Adrenal gland (tissue), 12 donors: ENCODE results near the gene CCL14. TPM values are rescaled to one million over a fixed set of nuclear protein-coding genes. Genes with fewer than 3 reads are reported as not detected.

Source experiments
- DNase-seq, 7 donors: peaks; one replicate each; pipeline ENCODE4 v3.0.0-alpha.2; 2019 to 2020
- H3K27ac ChIP-seq, 5 donors: fragments of 200-600 bp; sonication (generic) in 4 of 5; 1 replicate in 3 of 5; 2 replicates in 2 of 5; pipeline versions ENCODE4 v1.5.1 to v1.8.0; 2016 to 2020; ENCODE audit warnings: mild to moderate bottlenecking in 1 of 5
- H3K27me3 ChIP-seq: fragments of 200-600 bp; 2 replicates; pipeline ENCODE4 v1.8.0; 2021
- H3K36me3 ChIP-seq, 2 donors: fragments of 200-600 bp; replicated peaks in 1 of 2; 1 replicate in 1 of 2; 2 replicates in 1 of 2; pipeline versions ENCODE4 v1.5.1 to v1.8.0; 2018 to 2022
- H3K4me1 ChIP-seq, 2 donors: fragments of 200-600 bp; replicated peaks in 1 of 2; 1 replicate in 1 of 2; 2 replicates in 1 of 2; pipeline versions ENCODE4 v1.5.1 to v1.8.0; 2018 to 2021
- H3K4me3 ChIP-seq, 4 donors: fragments of 200-600 bp; sonication (generic) in 3 of 4; one replicate each; pipeline ENCODE4 v1.5.1; 2016 to 2018
- H3K9me3 ChIP-seq, 3 donors: fragments of 200-600 bp; sonication (generic) in 1 of 3; replicated peaks in 1 of 3; 1 replicate in 2 of 3; 2 replicates in 1 of 3; pipeline versions ENCODE4 v1.5.1 to v1.8.0; 2016 to 2021
- POLR2A ChIP-seq, 2 donors: fragments of 450-650 bp; IDR thresholded peaks; one replicate each; pipeline ENCODE4 v1.6.1; 2017; ENCODE audit warnings: antibody characterized with exemption in 2 of 2, mild to moderate bottlenecking in 2 of 2, moderate library complexity in 1 of 2
- WGBS, 4 donors: extraction: QIAGEN DNeasy Blood & Tissue Kit in 2 of 4; methylation state at CpG; one replicate each; pipeline versions ENCODE4 v1.1.5 to v1.1.7; 2013 to 2017; 5-methylcytosine and 5-hydroxymethylcytosine counted together
- intact Hi-C, 2 donors: fragments of 100-400 bp; cut with DNase I; formaldehyde crosslinking; loops; one replicate each; pipeline versions ENCODE4 v1.14.1 to v1.15.0; 2022 to 2023
- polyA plus RNA-seq, 3 donors: library from polyadenylated mRNA; stranded (reverse); fragments of 200-250 nt in 2 of 3; fragments of 350-450 nt in 1 of 3; fragmentation: Illumina TruSeq in 1 of 3; extraction: RNeasy Lipid Tissue Mini Kit (QIAGEN cat#74804) in 1 of 3; gene quantifications; one replicate each; pipeline ENCODE4 v1.2.3, GENCODE V29; 2013 to 2014
- total RNA-seq, 9 donors: library from RNA; depleted of rRNA in 4 of 9; stranded (reverse); fragments of >200 nt in 4 of 9; fragments of 120-200 nt in 1 of 9; fragmentation: NEBNext Ultra II Directional in 1 of 9; extraction: Animal tissue kit (Norgen Biotek cat#: 25700) in 1 of 9; gene quantifications; one replicate each; pipeline versions ENCODE4 v1.1.0 to v1.2.4, GENCODE V29; 2013 to 2023
- TF ChIP-seq, protein P1 (sequence below), 6 experiments: fragments of 450-650 bp in 4 of 6; fragments of 200-600 bp in 2 of 6; sonication (generic) in 1 of 6; IDR thresholded peaks; 1 replicate in 5 of 6; 2 replicates in 1 of 6; pipeline versions ENCODE4 v1.5.1 to v1.8.0; 2016 to 2021; ENCODE audit warnings: antibody characterized with exemption in 6 of 6, mild to moderate bottlenecking in 2 of 6, moderate library complexity in 1 of 6
- donor health status: healthy with polysubstance abuse.
- donor health status: Bipolar disorder and iron deficiency.
- donor health status: DM: yes; HTN: yes; CAD: no.
- donor health status: DM: no; HTN: no; CAD: no.
- donor health status: DM: no; HTN: no; CAD: no.
- donor health status: DM: yes; HTN: yes; CAD: no.

Gene CCL14
- total and polyA plus RNA-seq, 12 donors, result 15.3 to 268 (median 65.2) TPM

DNA sequence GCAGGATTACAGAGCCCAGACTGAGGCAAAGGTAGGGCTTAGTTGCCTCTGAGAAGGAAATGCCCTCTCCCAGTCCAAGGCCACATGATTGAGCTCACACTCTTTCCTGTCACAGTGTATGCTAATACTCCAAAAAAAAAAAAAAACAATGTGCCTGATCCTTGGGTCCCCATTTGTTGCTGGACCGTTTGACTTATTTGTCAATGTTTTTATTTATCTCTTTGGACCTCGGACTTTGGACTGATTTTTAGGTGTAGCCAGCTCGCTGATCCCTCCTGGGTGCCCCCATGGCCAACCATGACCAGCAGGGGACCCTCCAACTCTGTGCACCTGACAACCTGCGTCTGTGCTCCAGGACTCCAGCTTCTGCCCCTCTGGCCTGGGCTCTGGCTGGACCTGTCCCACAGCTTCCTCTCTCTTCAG lies 4.6 kb downstream of the CCL14 start:
- WGBS, 4 donors, result 67 to 78% (median 71%) methylated on average over 4 of the region's 4 CpGs
- H3K27me3 ChIP-seq, result no peaks in the 10 kb centered on the region
- H3K27ac ChIP-seq, result no peak overlapping the region
- H3K36me3 ChIP-seq, result no peaks in the 10 kb centered on the region
- no peaks in the 10 kb centered on the region for H3K9me3 ChIP-seq
- intact Hi-C loops, result loop anchor here in 1 of 2 donors (5.0 kb wide), 1 partner anchor 160 kb away; no protein-coding TSS in a partner anchor
- no peak overlapping the region for H3K4me3 ChIP-seq
- H3K4me1 ChIP-seq, result no peaks in the 10 kb centered on the region
- DNase-seq, result no peak
- TF ChIP-seq, protein P1, sequence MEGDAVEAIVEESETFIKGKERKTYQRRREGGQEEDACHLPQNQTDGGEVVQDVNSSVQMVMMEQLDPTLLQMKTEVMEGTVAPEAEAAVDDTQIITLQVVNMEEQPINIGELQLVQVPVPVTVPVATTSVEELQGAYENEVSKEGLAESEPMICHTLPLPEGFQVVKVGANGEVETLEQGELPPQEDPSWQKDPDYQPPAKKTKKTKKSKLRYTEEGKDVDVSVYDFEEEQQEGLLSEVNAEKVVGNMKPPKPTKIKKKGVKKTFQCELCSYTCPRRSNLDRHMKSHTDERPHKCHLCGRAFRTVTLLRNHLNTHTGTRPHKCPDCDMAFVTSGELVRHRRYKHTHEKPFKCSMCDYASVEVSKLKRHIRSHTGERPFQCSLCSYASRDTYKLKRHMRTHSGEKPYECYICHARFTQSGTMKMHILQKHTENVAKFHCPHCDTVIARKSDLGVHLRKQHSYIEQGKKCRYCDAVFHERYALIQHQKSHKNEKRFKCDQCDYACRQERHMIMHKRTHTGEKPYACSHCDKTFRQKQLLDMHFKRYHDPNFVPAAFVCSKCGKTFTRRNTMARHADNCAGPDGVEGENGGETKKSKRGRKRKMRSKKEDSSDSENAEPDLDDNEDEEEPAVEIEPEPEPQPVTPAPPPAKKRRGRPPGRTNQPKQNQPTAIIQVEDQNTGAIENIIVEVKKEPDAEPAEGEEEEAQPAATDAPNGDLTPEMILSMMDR (IDR thresholded peaks at IDR 0.05), result no peak
- no peak for TF ChIP-seq POLR2A (IDR thresholded peaks at IDR 0.05)

DNA sequence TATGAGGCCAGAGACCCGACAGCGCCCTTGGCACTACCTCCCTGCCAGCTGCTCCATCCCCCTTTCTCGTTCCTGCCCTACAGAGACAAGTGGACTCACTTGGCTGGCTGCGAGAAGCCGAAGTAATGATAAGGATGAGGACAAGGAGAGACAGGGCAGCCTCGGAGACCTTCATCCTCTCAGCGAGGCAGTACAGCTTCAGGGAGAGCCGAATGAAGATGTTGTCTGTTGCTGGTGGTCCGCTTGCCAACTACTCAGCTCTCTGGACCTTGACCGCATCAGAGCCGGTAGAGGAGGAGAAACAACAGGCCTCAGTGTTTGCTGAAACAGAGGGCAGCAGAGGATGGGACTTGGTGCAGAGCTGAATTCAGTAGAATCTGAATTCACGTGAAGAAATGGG lies 5.3 kb downstream of the CCL14 start, which contains the start of gene CCL16:
TSS of gene CCL16 (minus strand) at position 252 of the 400 bp plus-strand sequence. CDS start at position 175, 77 bp downstream.
- no peak within 1 kb of the TSS for H3K4me3 ChIP-seq
- no peak for DNase-seq
- no peaks in the 10 kb centered on the region for H3K36me3 ChIP-seq
- 90 to 92% (median 92%) methylated on average over 12 of the region's 12 CpGs for WGBS, 4 donors
- intact Hi-C loops, result loop anchor here in 1 of 2 donors (5.0 kb wide), 1 partner anchor 161 kb away; no protein-coding TSS in a partner anchor
- H3K27me3 ChIP-seq, result no peaks in the 10 kb centered on the region
- H3K27ac ChIP-seq, result no peak within 1 kb of the TSS
- no peaks in the 10 kb centered on the region for H3K9me3 ChIP-seq
- no peaks in the 10 kb centered on the region for H3K4me1 ChIP-seq
- TF ChIP-seq, protein P1 (IDR thresholded peaks at IDR 0.05), result no peak
- TF ChIP-seq POLR2A (IDR thresholded peaks at IDR 0.05), result no peak

DNA sequence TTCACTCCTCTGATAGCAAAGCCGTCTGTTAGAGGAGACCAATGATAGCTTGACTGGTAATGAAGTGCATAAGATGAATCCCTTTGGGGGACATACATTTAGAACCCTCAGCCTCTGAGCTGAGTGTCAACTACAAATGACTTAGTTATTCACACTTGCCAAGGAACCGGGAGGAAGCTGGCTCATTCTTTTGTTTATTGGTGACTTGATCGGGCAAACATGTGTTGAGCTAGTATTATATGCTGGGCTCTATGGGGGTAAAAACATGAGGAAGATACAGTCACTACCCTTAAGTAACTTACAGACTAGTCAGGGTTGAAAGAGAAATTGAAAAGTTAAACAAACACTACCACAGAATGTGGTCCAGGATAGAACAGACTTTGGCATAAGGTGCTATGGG lies 8.2 kb downstream of the CCL14 start:
- Histone ChIP-seq H3K27me3 (no peaks in the 10 kb centered on the region), H3K36me3 (no peaks in the 10 kb centered on the region), H3K27ac (no peak overlapping the region), H3K4me3 (no peak overlapping the region), H3K4me1 (peaks cover 0 to 9% of the 10 kb centered on the region in 2 donors), H3K9me3 (no peaks in the 10 kb centered on the region)
- no peak for DNase-seq
- intact Hi-C loops, result loop anchor here (10.0 kb wide), 3 partner anchors 96 to 506 kb away; partner anchors contain the start of gene ZNHIT3 (in 1 of the 2)
- 71 to 90% (median 80%) methylated on average over 3 of the region's 3 CpGs for WGBS, 4 donors
- TF ChIP-seq, protein P1 (IDR thresholded peaks at IDR 0.05), result no peak
- TF ChIP-seq POLR2A (IDR thresholded peaks at IDR 0.05), result no peak

DNA sequence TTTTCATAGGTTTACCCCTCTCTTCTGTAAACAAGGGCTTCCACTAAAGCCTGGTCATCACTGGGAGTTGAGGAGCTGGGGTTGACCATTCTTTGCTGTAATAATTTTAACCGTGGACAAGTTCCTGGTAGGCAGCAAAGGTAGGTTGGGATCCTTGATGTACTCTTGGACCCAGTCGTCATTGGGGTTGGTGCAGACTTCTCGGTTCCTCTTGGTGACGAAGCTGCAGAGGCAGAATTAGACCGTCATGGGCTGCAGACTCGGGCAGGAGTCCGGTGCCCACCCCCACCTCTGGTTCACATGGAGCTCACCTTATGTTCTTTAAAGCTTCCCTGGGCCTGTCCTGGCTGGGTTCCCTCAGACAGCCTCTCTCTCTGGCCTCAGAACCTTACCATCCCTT lies 9.0 kb downstream of the CCL14 start:
- DNase-seq, result no peak
- 64 to 94% (median 91%) methylated on average over 4 to 7 of the region's 7 CpGs for WGBS, 4 donors
- Histone ChIP-seq H3K9me3 (no peaks in the 10 kb centered on the region), H3K4me1 (peaks cover 0 to 18% of the 10 kb centered on the region in 2 donors), H3K36me3 (no peaks in the 10 kb centered on the region), H3K4me3 (no peak overlapping the region), H3K27ac (no peak overlapping the region), H3K27me3 (no peaks in the 10 kb centered on the region)
- no peak for TF ChIP-seq POLR2A (IDR thresholded peaks at IDR 0.05)
- TF ChIP-seq, protein P1 (IDR thresholded peaks at IDR 0.05), result no peak
- intact Hi-C loops, result loop anchor here (10.0 kb wide), 3 partner anchors 97 to 507 kb away; partner anchors contain the start of gene ZNHIT3 (in 1 of the 2)
